ENCODE data around the gene BATF3.

- TF ChIP-seq CTCF (conservative IDR thresholded peaks at IDR 0.05; ENCODE audit: low read length) (no peak), EZH2phosphoT487 (IDR thresholded peaks at IDR 0.05; ENCODE audit: borderline replicate concordance, low read depth, low read length) (no peak)
Observed at GRCh38 chr1:212645546-212646543, 53.8 kb downstream of the BATF3 start.

Data from OCI-LY7 (cell line).